ENCODE results near the gene PRKCH.

PRKCH gene

GRCh38 chr14:61553730-61554641 is 232.6 kb downstream of the PRKCH start:
- no peak for DNase-seq (ENCODE audit: low spot score)

DNA sequence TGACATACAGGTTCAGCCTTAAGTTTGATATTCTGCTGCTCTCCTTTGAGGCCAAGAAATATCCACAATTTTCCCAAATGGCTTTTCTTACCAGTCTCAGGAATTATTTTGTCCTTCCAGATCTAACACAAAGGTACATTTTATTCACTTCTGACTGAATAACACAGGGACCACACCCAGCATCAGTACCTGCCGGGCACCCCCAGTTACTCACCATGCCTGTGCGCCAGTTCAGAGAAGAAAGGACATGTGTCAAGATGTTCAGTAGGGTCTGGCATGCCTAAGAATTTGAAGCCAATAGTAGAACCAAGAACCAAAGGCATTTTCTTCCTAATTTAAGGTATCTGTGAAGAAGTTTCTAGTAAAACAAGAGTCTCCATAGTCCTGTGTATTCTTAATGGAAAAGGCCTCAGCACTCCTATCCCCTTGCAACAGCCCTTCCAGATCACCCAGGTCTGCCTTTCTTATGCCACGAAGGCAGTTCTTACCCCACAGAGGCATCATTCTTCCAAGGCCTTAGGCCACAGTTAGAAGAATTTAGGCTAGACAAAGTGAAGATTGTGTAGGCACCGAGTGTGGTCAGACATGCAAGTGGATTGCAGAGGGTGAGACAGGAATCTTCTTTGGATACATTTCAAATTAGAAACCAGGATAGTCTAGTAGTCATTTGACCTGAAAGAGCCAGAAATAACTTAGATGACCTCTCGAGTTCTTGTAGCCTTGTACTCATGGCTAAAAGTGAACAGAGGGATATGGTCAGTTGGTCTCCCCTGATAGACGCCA is 233.9 kb downstream of the PRKCH start:
- no peak for DNase-seq (ENCODE audit: low spot score)

GRCh38 chr14:61556455-61556854 is 235.1 kb downstream of the PRKCH start:
- DNase-seq (ENCODE audit: low spot score) = no peak

- DNase-seq (ENCODE audit: low spot score) = no peak
These were observed 235.9 kb downstream of the PRKCH start for GRCh38 chr14:61557262-61557661.

- DNase-seq (ENCODE audit: low spot score) = no peak
These were observed 236.5 kb downstream of the PRKCH start for GRCh38 chr14:61557854-61558253.

DNA sequence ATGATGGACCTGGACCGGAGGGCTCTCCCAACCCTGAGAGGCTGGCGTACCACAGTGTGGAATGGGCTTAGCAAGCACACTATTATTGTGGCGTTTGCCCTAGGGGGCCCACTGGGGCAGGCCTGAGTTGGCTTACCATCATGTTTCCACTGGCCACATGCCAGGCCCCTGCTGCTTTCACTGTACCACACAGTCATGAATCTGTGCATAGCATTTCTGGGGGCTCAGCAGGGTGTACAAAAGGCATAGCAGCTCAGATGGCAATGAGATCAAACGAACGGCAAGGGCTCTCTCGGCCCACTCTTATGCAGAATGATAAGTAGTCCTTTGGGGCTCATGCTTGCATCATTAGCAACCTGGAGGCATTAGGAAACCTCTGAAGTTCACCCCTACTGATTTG is 236.9 kb downstream of the PRKCH start:
- no peak for DNase-seq (ENCODE audit: low spot score)

GRCh38 chr14:61559641-61560201 is 238.3 kb downstream of the PRKCH start:
- no peak for DNase-seq (ENCODE audit: low spot score)

DNA sequence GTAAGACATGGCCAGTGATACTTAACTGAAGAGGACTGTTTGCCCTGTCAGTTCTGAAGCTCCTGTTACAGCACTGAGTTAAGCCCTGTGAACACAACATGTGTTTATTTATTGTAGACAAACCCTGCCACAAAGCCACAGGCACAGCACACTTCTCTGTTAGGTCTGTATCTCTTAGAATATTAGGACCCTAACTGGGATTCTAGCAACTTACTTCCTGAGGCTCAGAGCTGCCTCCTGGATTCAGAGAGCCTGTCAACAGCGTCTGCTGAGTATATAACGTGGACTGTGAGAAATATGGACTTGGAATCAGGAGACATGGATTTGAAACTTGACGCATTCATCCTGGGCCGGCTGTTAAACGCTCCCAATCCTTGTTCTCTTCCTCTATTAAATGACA is 238.9 kb downstream of the PRKCH start:
- DNase-seq (ENCODE audit: low spot score) = no peak

DNA sequence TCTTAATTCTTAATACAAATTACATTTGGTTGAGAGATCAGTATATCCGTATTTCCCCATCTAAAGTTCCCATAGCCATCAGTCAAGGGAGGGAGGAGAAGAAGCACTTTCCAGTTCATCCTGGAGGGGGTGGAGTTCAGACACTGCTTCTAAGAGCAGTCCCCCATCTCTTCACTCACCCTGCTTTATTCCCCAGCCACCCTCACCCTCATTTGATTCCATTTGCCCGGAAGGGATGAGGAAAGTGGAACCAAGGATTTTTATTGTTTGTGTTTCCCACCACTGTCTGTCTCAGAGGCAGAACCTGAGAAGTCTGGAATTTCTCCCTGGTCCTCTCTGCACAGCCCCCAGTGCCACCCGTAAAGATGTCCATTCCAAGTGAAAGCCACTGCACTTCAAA is 239.7 kb downstream of the PRKCH start:
- no peak for DNase-seq (ENCODE audit: low spot score)

DNA sequence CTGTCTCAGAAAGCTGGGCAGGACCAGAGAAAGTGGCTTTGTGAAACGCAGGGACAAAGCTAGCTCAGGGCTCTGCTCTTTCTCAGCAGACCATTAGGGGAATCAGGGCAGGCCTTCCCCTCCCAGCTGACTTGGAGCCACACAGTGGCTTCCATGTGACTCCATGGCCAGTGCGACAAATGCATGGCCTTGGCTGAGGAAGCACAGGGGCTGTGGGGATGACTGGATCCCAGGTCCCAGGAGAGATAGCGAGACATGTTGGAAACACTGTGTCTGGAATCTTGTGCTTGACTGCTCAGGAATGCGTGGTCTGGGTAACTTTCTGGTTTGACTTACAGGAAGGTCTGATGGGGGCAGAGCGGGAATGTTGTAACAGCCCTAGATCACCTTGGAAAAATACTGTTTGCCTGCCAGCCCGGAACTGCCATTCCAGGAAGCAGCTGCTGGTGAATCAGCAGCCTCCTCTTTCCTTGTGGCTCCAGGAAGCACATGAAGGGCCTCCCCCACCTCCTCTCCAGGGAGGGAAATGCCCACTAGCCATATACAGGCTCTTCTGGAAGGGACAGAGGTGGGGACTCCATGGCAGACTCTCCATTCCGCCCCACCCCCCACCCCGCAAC is 240.4 kb downstream of the PRKCH start:
- DNase-seq (ENCODE audit: low spot score) = no peak

DNA sequence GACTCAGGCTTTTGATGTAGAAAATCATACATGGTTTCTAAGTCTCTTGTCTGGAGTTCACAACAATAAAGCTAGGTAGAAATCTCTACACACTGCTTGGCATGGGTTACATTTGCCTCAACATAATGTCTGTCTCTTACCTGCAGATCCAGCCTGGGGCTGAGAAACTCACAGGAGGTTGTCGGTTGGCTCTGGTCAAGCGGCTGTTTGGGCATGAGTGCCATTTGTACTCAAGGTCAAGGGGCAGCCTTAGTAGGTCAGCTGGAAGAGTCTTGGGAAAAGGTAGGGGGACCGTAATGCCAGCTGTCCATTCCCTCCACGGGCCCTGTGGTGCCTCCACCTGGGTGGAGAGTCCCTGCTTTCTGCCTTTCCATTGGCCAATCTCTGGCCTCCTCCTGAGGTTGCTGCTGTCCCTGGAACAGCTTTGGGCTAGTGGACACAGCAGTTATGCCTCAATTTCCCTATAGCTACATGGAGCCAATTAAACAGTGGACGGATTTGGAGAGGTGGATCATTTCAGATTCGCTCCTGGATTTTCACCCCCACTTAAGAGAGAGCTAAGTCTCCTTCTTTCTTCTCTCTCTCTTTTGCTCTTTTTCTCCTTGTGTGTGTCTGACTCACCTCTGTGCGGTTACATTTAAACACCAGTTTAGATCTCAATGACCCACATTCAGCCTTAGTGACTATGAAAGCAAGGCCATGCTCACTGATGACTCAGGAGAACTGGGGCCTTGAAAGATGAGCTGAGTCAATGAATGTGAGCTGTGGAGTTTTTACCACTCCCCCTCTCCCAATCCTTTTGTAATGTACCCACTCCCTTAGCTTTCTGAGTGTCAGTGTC is 241.2 kb downstream of the PRKCH start:
- DNase-seq (ENCODE audit: low spot score) = peak; percentile 72

- no peak for DNase-seq (ENCODE audit: low spot score)
These were observed 241.8 kb downstream of the PRKCH start for GRCh38 chr14:61563162-61563511.

- no peak for DNase-seq (ENCODE audit: low spot score)
These were observed 242.7 kb downstream of the PRKCH start for GRCh38 chr14:61563880-61564617.

DNA sequence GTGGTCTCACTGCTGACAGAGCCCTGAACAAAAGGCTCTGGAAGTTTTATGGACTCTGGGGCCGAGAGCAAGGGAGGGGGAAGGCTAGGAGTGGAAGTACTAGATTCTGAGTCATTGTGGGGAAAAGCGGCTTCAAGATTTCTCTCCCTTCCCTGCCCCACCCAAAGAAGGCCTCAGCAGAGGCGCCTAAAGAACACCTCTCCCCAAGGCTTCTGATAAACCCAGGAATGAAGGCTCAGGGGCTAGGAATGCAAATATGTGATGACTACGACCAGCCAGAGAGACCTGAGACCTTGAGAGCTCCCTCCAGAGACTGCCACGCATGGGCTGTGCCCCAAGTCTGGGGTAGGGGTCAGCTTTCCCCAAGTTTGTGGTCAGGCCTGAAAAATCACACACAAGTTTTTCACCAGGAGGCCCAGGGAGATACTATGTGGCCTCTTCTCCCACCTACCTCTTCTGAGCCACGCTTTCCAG is 243.3 kb downstream of the PRKCH start:
- no peak for DNase-seq (ENCODE audit: low spot score)

- no peak for DNase-seq (ENCODE audit: low spot score)
These were observed 243.8 kb downstream of the PRKCH start for GRCh38 chr14:61565181-61565580.

- DNase-seq (ENCODE audit: low spot score) = peak; percentile 26
These were observed 244.6 kb downstream of the PRKCH start for GRCh38 chr14:61565836-61566536.

DNA sequence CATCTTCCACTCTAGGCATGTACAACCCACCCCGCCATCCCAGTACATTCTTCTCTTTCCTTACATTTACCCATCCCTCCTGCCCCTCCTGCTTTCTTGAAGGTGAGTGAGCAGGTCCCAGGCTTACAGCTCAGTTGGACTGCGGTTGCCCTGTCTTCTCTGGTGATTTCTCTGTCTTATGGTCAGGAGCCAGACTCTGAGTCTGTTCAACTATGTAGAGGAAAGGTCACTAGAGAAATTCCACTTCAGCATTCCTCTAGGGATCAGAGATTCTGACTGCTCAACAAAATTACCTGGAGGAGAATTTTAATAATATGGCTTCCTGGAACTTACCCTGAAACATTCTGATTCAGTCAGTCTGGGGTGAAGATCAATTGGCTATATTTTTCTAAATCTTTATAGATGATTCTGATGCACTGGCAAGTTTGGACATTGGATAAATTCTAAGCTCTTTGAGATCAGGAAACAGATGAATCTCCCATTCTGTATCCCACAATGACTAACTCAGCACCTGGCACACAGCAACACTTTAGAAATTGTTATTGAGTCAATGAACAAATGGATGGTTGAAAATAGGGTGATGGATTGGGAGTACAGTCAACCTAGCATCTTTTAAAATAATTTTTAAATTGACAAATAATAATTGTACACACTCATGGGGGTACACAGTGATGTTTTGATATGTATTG is 245.3 kb downstream of the PRKCH start:
- no peak for DNase-seq (ENCODE audit: low spot score)

DNA sequence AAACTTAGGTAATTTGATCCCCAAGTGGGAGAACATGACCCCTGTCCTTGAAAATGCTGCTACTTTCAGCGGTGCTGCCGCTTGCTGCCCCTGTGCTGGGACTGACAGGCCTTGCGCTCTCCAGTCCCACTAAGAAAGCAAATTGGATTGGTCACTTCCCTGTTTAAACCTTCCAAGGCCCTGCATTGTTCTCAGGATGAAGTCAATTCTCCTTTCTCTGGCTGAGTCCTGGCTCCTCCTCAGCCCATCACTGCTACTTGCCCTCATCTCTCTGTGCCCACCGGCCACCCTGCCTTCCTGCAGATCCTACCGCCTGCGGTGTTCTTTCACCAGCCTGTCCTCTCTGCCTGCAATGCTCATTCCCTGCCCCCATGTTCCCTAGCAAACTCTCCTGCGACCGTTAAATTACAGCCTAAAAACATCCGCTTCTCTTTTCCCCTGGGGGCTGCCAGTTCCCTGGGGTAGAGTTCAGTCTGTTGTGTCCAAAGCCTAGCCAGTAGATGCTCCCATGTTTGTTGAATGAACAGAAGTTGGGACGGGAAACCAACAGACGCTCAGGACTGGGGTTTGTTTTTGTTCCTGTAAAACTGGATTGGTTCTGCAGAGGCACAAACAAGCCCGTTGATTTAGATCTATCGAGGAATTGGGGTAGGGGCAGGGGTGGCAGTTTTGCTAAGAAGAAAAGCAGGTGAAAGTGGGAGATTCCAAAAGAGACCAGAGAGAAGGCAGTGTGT is 246.6 kb downstream of the PRKCH start:
- DNase-seq (ENCODE audit: low spot score) = no peak

DNA sequence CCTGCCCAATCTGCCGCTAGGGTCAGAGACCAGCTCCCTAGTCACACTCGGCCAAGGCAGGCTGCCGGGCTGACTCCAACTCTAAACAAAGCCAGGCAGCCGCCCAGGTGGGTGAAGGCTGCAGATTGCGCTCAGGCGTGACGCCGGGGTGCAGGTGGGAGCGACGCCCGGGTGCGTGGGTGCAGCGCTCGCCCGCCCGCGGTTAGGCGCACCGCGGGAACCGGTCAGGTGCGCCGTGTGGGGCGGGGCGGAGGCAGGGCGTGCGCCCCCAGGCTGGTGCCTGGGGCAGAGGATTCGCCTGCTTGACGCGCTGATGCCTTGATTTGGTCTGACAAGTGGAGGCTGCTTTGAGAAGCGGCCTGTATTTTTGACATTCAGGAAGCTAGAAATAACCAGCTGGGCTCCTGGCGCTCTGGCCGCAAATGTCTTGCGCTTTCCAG is 247.2 kb downstream of the PRKCH start:
- peak; percentile 30 for DNase-seq (ENCODE audit: low spot score)

Data from CD4-positive, alpha-beta T cell treated with Interleukin-2 at 100 ng/mL for 4 hours (primary cell).